Superior temporal gyrus (tissue), 1 donor: ENCODE data around the gene C10orf143.
"Not testable (repeated sequence)": the region's sequence is repeated elsewhere in the genome, so short reads cannot be mapped to it uniquely, and the experiment has no call there.

Experiments used
- DNase-seq: peaks from one replicate; pipeline ENCODE4 v3.0.0-alpha.2; 2016; ENCODE audit errors: extremely low spot score

Gene C10orf143

DNA sequence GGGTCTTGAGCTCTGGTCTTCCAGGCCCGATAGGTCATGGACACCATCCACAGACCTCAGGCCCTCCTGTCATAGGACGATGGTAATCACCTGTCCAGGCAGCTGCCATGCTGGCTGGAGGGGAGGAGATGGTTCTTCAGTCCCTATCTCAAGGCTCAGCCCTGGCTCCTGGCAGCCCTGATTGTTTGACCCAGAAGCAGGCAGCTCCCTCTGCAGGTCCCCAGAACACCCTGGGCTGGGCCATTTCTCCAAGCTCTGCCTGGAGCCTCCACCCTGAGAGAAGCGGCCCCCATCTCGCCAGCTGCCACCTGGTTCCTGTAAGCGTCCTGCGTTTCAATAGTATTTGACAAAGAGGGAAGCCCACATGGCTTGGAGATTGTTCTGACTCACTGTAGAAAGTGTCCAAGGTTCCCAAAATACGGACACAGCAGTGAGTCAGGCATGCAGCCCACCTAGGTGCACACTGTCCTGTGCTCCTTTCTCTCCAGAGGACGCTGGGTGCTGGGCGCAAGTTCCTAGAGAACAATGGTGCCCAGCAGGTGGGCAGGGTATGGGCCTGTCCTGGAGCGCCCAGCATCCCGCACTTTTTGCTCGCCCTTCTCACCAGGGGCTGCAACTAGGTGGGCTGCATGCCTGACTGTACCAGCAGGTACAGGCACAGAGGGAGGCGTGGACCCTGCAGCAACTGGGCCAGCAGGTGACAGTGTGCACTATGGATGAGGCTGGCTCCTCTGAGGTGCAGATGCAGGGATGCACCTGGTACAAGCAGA lies 74.1 kb downstream of the C10orf143 start:
- no peak for DNase-seq

GRCh38 chr10:130029209-130029608 lies 81.4 kb downstream of the C10orf143 start:
- no peak for DNase-seq

DNA sequence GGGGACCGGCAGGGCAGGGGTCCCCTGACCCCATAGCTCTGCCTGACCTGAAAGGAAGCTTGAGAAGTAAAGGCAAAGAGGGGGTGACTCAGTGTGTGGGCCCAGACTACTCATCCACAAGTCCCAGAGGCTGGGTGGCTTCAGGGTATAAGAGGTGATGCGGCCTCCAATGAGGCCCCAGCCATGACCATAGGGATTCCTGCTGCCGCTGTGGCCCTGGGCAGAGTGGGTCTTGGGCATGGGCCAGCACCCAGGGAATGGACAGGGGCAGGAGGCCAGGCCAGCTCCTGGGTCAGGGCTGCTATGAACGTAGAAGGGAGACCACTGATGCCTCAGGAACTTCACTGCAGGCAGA lies 82.2 kb downstream of the C10orf143 start:
- DNase-seq, result no peak

DNA sequence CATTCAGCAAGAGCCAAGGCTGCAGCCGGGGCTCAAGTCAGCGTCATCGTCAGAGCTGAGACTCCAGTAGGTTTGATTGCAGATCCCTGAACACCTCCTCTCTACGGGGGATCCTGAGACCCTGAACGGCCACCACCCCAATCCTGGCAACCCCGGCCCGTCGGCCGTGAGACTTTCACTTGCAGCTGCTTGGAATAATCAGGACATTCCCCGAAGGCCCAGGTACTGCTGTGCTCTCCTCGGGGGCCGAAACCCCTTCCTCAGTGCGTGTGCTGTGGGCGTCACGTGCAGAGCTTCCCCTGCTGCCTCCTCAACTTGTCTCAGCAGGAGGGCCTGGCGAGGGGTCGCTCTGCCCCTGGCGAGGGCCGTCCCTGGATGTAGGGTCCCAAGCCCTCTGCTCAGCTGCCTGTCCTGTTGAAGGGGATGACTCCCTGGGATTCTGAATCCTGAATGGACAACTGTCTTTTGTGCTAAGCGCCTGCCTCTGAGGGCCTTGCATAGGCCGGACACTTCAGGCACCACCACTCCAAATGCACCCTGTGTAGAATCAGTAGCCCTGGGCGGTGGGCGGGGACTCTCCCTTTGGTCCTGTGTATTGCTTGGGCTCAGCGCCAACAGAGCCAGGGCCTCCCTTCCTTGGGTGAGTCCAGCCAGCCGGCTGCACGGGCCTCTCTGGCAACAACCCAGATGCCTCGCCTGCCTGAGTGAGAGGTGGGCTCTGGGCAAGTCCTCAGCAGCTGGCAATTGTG lies 82.7 kb downstream of the C10orf143 start:
- DNase-seq, result no peak

DNA sequence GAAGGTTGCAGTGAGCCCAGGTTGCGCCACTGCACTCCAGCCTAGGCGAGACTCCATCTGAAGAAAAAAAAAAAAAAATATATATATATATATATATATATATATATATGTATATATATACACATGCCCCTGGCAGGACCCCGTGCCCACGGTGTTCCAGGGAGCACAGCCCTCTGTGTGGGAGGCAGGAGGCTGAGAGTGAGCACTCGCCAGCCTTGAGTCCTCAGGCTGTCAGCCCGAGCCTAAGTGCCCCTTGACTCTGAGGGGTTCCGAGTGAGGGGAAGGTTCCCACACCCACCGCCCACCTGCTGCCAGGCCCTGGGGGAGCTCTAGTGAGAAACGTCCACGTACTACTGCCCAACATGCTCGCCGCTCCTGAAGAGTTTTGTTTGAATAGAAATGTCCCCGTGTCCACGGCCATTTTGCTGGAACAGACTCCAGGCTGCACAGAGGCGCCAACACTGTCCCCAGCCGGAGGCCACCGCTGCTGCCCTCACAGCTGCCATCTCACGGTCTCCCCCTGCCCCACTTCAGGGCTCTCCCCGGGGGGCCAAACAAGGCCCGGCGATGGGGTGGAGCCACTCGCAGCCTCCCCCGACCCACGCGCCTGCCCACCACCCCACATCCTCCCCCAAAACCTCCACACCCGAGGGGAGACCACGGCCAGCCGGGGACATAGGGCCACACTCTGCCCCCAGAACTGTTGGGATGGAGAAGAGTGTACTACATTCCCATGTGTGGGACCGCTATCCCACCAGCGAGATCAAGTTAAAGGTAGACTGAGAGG lies 83.8 kb downstream of the C10orf143 start:
- no peak for DNase-seq

GRCh38 chr10:130025811-130026485 lies 84.7 kb downstream of the C10orf143 start:
- no peak for DNase-seq

DNA sequence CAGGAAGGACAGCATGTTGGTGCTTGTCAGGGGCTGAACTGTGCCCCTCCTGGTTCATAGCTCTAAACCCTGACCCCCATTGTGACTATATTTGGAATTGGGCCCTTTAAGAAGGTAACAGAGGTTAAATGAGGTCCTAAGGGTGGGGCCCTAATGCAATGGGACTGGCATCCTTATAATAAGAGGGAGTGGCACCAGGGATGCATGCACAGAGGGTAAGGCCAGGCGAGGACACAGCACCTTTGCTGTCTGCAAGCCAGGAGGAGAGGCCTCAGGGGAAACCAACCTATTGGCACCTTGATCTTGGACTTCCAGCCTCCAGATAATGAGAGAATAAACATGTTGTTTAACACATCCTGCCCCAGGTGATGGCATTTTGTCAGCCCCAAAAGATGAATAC lies 85.3 kb downstream of the C10orf143 start:
- DNase-seq, result no peak

DNA sequence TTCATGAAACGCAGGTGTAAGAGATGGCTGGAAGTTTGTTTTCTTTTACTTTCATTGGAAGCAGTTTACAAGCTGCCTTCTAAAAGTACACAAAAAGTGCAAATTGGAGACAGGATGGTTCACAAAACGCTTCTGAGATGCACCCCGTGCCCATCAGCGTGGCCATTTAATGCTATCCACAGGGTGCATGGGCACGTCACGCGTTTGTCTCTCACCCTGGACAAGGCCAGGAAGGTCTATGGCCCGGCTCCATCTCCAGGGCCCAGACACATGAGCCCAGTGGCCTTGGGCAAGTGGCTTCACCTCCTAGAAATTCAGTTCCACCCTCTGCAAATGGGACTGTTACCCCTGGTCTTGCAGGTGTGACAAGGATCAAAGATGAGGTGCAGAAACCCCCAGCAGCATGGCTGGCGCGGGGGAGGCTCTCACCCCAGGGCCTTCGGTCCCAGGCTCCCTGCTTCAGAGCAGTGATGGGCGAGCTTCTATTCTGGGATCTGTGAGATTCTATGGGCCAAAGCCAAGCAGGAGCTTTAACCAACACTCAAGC lies 85.8 kb downstream of the C10orf143 start:
- no peak for DNase-seq

GRCh38 chr10:130024326-130024725 lies 86.3 kb downstream of the C10orf143 start:
- not testable (repeated sequence) for DNase-seq

DNA sequence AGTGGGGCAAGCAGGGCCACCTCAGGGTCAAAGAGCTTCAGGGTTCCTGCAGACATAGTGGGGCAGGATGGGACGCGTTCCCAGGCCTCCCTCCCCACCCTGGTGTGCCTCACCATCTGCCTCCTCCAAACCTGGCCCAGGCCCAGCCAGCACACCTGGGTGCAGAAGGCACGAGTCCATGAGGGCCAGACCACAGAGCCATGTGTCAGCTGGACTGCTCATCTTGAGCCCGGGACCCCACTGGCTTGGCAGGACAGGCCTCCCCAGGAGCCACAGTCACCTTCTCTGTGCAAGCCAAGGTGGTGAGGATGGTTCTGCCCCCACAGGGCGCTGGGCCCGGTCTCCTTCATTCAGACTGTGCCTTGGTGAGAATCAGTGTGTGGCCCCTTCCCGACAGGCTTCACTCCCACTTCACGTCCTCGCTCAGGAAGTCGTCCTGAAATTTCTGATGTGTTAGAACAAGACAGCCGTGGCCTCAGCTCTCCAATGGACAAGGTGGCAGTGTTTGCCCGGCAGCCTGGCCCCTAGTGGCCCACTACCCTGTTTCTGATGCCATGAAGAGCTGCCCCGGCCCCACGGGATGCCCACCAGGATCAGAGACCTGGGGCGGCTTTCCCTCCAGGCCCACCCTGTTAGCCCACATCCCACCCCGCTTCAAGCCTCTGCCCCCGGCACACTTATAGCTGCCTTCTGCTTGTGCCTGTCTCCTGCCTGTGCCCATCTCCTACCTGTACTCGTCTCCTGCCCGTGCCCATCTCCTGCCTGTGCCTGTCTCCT lies 87.0 kb downstream of the C10orf143 start:
- no peak for DNase-seq

- DNase-seq, result no peak
Measured at GRCh38 chr10:130022511-130023299, 87.9 kb downstream of the C10orf143 start.

GRCh38 chr10:130022086-130022485 lies 88.5 kb downstream of the C10orf143 start:
- no peak for DNase-seq

GRCh38 chr10:130021383-130021950 lies 89.2 kb downstream of the C10orf143 start:
- DNase-seq, result no peak

DNA sequence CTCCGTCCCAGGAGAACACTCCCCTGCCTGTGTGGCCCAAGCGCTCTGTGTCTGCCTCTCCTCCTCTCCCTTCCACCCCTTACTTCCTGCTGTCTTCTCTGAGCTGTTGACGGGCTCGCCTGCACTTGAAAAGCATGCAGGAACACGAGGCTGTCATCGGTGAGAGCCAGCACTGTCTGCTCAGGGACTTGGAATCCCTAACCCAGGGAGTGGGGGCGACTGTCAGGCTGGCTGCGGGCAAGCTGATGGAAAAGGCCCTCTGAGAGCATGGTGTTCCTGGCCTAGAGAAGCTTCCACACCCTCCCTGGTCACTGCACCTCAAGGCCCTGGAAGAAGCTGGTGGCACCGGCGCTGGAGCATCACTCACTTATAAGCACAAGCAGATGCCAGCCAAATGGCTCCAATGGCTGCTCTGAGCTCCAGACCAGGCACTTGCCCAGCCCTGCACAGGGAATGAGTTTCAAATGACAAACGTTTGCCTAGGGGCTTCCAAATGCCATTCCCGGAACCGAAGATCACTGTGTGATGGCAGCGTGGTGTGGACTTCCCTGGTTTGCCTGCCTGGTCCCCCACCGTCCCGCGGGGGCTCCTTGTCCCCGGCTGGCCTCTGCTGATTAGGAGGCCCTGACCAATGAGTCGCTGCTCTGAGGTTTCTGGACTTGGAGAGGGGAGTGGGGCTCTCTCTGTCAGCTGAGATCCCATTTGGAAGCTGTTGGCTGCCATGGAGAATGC lies 89.8 kb downstream of the C10orf143 start:
- DNase-seq, result no peak

GRCh38 chr10:130018730-130019185 lies 91.9 kb downstream of the C10orf143 start:
- no peak for DNase-seq

DNA sequence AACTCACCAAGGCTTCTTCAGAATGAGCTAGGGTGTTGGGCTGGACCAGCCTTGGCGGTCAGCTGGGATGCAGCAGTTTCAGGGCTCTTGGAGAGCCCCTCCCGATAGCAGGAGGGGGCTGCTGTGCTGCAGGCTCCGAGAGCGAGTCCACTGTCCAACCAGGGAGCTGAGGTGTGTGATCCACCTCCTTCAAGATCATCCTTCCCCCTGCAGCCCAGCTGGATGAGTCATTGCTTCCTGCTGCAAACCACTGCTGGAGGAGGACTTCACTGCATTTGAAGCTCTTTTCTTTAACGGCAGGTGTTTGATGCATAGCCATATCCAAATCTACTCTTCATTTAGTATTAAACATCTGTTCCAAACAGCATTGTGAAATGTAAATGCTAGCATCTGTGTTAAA lies 92.4 kb downstream of the C10orf143 start:
- no peak for DNase-seq

GRCh38 chr10:130017631-130018022 lies 93.0 kb downstream of the C10orf143 start:
- DNase-seq, result no peak

- DNase-seq, result no peak
Measured at GRCh38 chr10:130016993-130017630, 93.5 kb downstream of the C10orf143 start.
